ENCODE data around the gene CROCC2.

Gene CROCC2

DNA sequence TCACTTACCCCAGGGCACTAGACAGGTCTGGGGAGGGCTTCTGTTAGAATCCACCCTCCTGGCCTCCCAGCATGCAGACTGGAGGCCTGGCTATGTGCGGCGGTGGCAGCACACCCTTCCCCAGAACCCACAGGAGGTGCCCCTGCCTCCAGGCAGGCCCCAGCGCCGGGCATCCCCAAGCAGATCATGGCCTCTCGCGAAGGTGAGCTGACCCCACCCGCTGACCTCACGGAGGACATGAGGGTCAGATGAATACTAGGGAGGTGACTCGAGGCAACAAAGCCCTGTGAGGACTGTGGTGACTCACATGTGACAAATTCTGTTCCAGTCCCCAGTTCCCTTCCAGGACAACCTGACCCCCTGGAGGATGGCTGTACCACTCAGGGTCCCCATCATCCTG, 12.1 kb upstream of the CROCC2 start (continued):
- TF ChIP-seq, protein P1, sequence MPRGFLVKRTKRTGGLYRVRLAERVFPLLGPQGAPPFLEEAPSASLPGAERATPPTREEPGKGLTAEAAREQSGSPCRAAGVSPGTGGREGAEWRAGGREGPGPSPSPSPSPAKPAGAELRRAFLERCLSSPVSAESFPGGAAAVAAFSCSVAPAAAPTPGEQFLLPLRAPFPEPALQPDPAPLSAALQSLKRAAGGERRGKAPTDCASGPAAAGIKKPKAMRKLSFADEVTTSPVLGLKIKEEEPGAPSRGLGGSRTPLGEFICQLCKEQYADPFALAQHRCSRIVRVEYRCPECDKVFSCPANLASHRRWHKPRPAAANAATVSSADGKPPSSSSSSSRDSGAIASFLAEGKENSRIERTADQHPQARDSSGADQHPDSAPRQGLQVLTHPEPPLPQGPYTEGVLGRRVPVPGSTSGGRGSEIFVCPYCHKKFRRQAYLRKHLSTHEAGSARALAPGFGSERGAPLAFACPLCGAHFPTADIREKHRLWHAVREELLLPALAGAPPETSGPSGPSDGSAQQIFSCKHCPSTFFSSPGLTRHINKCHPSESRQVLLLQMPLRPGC (tag by site-specific recombination; IDR thresholded peaks at IDR 0.05): no peak
- TF ChIP-seq ZNF664 (tag by site-specific recombination; IDR thresholded peaks at IDR 0.05): no peak

DNA sequence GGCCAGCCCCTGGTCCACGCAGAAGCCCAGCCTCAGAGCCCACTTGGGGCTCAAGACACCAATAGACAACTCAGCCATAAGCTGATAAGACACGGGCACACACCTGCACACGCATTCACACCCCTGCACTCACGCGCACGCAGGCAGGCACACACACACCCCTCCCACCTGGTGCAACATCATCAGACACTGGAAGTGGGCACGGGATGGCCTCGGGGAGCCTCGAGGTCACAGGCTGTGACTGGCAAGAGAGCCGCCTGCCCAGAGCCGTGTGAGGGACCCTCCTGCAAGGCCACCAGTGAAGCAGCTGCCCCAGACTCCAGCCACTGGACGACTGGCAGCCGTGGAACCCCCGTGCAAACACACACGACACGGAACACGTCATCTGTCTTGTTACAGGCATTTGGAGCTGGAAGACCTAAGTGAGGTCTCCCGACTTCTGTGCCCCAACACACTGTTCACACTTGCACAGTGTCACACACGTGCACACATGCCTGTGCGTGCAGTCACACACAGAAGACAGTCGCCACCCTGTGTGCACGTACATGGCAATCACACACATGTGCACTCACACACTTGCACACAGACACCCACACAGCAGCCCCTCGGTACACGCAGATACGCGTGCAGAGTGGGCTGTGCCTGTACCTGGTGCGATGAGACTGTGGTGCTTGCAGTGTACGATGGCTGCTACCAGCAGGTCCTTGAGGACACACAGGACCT, 11.1 kb upstream of the CROCC2 start:
- POLR2A ChIA-PET: no interaction called here
- Histone ChIP-seq H3K9me3 (ENCODE audit: control insufficient read depth, insufficient read depth, low read depth, low read length) (no peaks in the 10 kb centered on the region), H3K4me3 (ENCODE audit: low read depth, low read length) (no peak overlapping the region), H3K27ac (ENCODE audit: extremely low read depth, low read depth, low read length) (no peak overlapping the region), H3K4me1 (ENCODE audit: control insufficient read depth, insufficient read depth, low read length) (no peaks in the 10 kb centered on the region), H3K36me3 (ENCODE audit: control insufficient read depth in 2 of 2, insufficient read depth in 1 of 2, low read length in 2 of 2) (no peaks in the 10 kb centered on the region)
- CTCF ChIA-PET: no interaction called here
- TF ChIP-seq ZNF416 (tag by site-specific recombination; IDR thresholded peaks at IDR 0.05) (no peak), YY2 (tag by site-specific recombination; IDR thresholded peaks at IDR 0.05) (no peak)
- TF ChIP-seq, protein P2, sequence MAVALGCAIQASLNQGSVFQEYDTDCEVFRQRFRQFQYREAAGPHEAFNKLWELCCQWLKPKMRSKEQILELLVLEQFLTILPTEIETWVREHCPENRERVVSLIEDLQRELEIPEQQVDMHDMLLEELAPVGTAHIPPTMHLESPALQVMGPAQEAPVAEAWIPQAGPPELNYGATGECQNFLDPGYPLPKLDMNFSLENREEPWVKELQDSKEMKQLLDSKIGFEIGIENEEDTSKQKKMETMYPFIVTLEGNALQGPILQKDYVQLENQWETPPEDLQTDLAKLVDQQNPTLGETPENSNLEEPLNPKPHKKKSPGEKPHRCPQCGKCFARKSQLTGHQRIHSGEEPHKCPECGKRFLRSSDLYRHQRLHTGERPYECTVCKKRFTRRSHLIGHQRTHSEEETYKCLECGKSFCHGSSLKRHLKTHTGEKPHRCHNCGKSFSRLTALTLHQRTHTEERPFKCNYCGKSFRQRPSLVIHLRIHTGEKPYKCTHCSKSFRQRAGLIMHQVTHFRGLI (tag by site-specific recombination; IDR thresholded peaks at IDR 0.05): no peak
- TF ChIP-seq, protein P3, sequence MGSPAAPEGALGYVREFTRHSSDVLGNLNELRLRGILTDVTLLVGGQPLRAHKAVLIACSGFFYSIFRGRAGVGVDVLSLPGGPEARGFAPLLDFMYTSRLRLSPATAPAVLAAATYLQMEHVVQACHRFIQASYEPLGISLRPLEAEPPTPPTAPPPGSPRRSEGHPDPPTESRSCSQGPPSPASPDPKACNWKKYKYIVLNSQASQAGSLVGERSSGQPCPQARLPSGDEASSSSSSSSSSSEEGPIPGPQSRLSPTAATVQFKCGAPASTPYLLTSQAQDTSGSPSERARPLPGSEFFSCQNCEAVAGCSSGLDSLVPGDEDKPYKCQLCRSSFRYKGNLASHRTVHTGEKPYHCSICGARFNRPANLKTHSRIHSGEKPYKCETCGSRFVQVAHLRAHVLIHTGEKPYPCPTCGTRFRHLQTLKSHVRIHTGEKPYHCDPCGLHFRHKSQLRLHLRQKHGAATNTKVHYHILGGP (tag by site-specific recombination; IDR thresholded peaks at IDR 0.05): no peak

DNA sequence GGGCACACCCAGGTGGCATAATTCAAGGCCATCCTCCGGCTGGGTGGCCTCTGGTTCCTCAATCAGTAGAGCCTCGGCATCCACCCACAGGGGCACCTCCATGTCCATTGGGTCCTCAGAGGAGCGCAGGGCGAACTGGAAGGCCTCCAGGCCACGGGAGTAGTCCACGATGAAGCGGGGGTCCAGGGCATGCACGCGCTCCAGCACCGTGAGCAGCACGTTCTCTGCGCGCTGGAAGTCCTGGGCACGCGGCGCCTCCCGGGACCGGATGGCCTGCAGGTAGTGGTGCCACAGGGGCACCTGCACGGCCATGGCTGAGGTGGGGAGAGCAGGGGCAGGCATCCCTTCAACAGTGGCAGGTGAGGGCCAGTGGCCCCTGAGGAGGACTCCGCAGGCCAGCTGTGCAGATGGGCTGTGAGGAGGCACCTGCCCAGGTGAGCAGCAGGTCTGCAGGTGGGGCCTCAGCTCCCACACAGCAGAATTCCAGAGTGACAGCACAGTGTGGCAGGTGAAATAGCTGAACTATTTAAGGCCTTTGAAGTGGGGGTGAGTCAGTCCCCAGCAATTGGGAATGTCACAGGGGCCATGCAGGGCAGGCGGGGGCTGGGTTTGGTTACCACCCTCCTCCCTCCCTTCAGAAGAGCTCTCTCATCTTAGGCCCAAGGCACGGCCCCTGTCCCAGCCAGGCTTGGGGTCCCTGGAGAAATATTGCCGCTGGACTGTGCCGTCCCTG, 10.3 kb upstream of the CROCC2 start, which contains the start of gene MAB21L4:
Gene MAB21L4, minus strand, starts transcription at position 501 of the 733 bp plus-strand sequence. Its CDS starts 159 bp downstream, at position 342.
- no peaks in the 10 kb centered on the region for H3K36me3 ChIP-seq (ENCODE audit: control insufficient read depth in 2 of 2, insufficient read depth in 1 of 2, low read length in 2 of 2)
- H3K4me3 ChIP-seq (ENCODE audit: low read depth, low read length): no peak within 1 kb of the TSS
- no peaks in the 10 kb centered on the region for H3K9me3 ChIP-seq (ENCODE audit: control insufficient read depth, insufficient read depth, low read depth, low read length)
- TF ChIP-seq ZNF510 (tag by site-specific recombination; IDR thresholded peaks at IDR 0.05; ENCODE audit: insufficient replicate concordance) (no peak), ZNF658 (tag by site-specific recombination; IDR thresholded peaks at IDR 0.05) (no peak), SP3 (tag by site-specific recombination; IDR thresholded peaks at IDR 0.05) (no peak), ZBTB8A (tag by site-specific recombination; IDR thresholded peaks at IDR 0.05) (no peak), MZF1 (tag by site-specific recombination; IDR thresholded peaks at IDR 0.05; ENCODE audit: borderline replicate concordance) (no peak)
- TF ChIP-seq, protein P4, sequence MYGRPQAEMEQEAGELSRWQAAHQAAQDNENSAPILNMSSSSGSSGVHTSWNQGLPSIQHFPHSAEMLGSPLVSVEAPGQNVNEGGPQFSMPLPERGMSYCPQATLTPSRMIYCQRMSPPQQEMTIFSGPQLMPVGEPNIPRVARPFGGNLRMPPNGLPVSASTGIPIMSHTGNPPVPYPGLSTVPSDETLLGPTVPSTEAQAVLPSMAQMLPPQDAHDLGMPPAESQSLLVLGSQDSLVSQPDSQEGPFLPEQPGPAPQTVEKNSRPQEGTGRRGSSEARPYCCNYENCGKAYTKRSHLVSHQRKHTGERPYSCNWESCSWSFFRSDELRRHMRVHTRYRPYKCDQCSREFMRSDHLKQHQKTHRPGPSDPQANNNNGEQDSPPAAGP (tag by site-specific recombination; IDR thresholded peaks at IDR 0.05): peak; percentile 38; the same call in 1 of the 2 replicates
- TF ChIP-seq, protein P3 (tag by site-specific recombination; IDR thresholded peaks at IDR 0.05): no peak
- ChIA-PET CTCF (no interaction called here), POLR2A (no interaction called here)
- H3K27ac ChIP-seq (ENCODE audit: extremely low read depth, low read depth, low read length): no peak within 1 kb of the TSS
- H3K4me1 ChIP-seq (ENCODE audit: control insufficient read depth, insufficient read depth, low read length): no peaks in the 10 kb centered on the region
